Measurements from ENCODE around the gene GPT2. TPM values are rescaled to one million over a fixed set of nuclear protein-coding genes. Genes with fewer than 3 reads are reported as not detected.

Gene GPT2
- total RNA-seq, 1 experiment from 2014 or later = 68.8 TPM

DNA sequence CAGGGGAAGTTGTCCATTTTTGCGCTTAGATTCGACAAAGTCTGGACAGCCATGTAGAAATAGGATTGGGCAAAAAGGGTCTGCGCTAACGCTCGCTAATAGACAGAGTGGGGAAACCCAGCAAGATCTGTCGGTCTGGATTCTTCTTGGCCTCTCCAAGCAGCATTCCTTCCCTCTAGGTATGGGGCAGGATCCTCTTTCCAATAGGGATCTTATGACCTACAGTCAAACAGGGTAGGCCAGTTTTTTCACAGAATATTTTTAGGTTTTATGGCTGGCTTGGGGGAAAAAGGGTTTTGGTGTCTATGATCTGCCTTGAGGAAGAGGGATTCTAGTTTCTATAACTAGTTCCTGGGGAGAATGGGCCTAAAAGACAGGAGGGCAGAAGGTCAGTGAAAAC, 26.0 kb upstream of the GPT2 start:
- H3K9me3 Mint-ChIP-seq = peaks cover 3% of the 10 kb centered on the region in 2 experiments; a peak in 1 of 5 replicates
- no CpG with 5 or more reads among the region's 6 CpGs for WGBS (ENCODE audit: extremely low coverage, insufficient read length, low lambda C conversion rate)
- H2BK120ac ChIP-seq (ENCODE audit: low read depth, low read length, poor library complexity, severe bottlenecking) = no peak overlapping the region

More for the DNA sequence above, 26.0 kb upstream of the GPT2 start:
- H3K14ac ChIP-seq (ENCODE audit: insufficient read depth, low read length) = no peak overlapping the region
- TF ChIP-seq, protein P1, sequence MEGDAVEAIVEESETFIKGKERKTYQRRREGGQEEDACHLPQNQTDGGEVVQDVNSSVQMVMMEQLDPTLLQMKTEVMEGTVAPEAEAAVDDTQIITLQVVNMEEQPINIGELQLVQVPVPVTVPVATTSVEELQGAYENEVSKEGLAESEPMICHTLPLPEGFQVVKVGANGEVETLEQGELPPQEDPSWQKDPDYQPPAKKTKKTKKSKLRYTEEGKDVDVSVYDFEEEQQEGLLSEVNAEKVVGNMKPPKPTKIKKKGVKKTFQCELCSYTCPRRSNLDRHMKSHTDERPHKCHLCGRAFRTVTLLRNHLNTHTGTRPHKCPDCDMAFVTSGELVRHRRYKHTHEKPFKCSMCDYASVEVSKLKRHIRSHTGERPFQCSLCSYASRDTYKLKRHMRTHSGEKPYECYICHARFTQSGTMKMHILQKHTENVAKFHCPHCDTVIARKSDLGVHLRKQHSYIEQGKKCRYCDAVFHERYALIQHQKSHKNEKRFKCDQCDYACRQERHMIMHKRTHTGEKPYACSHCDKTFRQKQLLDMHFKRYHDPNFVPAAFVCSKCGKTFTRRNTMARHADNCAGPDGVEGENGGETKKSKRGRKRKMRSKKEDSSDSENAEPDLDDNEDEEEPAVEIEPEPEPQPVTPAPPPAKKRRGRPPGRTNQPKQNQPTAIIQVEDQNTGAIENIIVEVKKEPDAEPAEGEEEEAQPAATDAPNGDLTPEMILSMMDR (conservative IDR thresholded peaks at IDR 0.05) = no peak
- H3K79me1 ChIP-seq (ENCODE audit: insufficient read depth, low read depth, low read length, poor library complexity, severe bottlenecking) = no peaks in the 10 kb centered on the region
- no peaks in the 10 kb centered on the region for H3K9me3 ChIP-seq (ENCODE audit: control insufficient read depth, low read depth, low read length)
- H3K4ac ChIP-seq (ENCODE audit: low read depth, low read length) = no peak overlapping the region
- Mint-ChIP-seq H3K4me1 (peaks cover 10 to 13% of the 10 kb centered on the region in 2 experiments), H3K4me3 (no peak overlapping the region), H3K27ac (no peak overlapping the region), H3K27me3 (ENCODE audit: low read depth) (no peaks in the 10 kb centered on the region; the same call in 1 of the 2 replicates), H3K36me3 (ENCODE audit: insufficient read depth in 1 of 3, low read depth in 3 of 3) (no peaks in the 10 kb centered on the region; a peak in 1 of 7 replicates)
- H4K5ac ChIP-seq (ENCODE audit: insufficient read length, low read depth, low read length) = no peak overlapping the region
- no peak overlapping the region for H2BK20ac ChIP-seq (ENCODE audit: low read depth, low read length, poor library complexity, severe bottlenecking)
- no peak overlapping the region for H4K8ac ChIP-seq (replicated peaks; ENCODE audit: insufficient read length, low read depth, low read length)
- H2AFZ ChIP-seq (ENCODE audit: low read length) = no peak overlapping the region
- H3K18ac ChIP-seq (ENCODE audit: insufficient read length, low read depth, low read length) = no peak overlapping the region
- no peaks in the 10 kb centered on the region for H3K27me3 ChIP-seq (ENCODE audit: insufficient read depth, low read length)
- H3K23ac ChIP-seq (ENCODE audit: insufficient read length, low read depth, low read length) = no peak overlapping the region
- no peaks in the 10 kb centered on the region for H4K20me1 ChIP-seq (ENCODE audit: control insufficient read depth, insufficient read depth, insufficient read length)
- no peak overlapping the region for H2BK15ac ChIP-seq (ENCODE audit: low read depth, low read length)
- no peak overlapping the region for H3K27ac ChIP-seq (ENCODE audit: insufficient read length, low read depth, low read length)
- no peak overlapping the region for H3T11ph ChIP-seq (ENCODE audit: low read length)
- H3K79me2 ChIP-seq (ENCODE audit: insufficient read depth, low read length) = no peaks in the 10 kb centered on the region
- DNase-seq = no peak
- no peak overlapping the region for H4K91ac ChIP-seq (ENCODE audit: insufficient read length, low read depth, low read length)
- no peak overlapping the region for H3K4me2 ChIP-seq (ENCODE audit: insufficient read depth, insufficient read length, low read length)
- no peak overlapping the region for H3K9ac ChIP-seq (ENCODE audit: extremely low read depth, insufficient read length, low read length)
- no peak overlapping the region for H3K56ac ChIP-seq (ENCODE audit: insufficient read length, low read depth, low read length)
- H3K23me2 ChIP-seq (ENCODE audit: insufficient read length, low read depth, low read length, poor library complexity, severe bottlenecking) = no peaks in the 10 kb centered on the region
- H2BK5ac ChIP-seq (ENCODE audit: insufficient read length, low read length) = no peak overlapping the region
- peaks cover 4% of the 10 kb centered on the region for H3K4me1 ChIP-seq (ENCODE audit: insufficient read depth, low read length)
- H2AK5ac ChIP-seq (ENCODE audit: insufficient read length, low read length) = no peak overlapping the region
- no peak overlapping the region for H2BK12ac ChIP-seq (ENCODE audit: insufficient read length, low read depth, low read length)
